Activated CD8-positive, alpha-beta memory T cell treated with anti-CD3 and anti-CD28 coated beads for 1 hour (primary cell): Measurements from ENCODE around the gene FRMPD4.

Source experiments
- DNase-seq, 2 donors: peaks; one replicate each; pipeline ENCODE4 v3.0.0-alpha.2; 2020; ENCODE audit warnings: low read depth in 1 of 2; ENCODE audit errors: extremely low read depth in 1 of 2

The FRMPD4 gene

GRCh38 chrX:12423346-12423745 lies 285.1 kb downstream of the FRMPD4 start:
- DNase-seq: no peak

GRCh38 chrX:12425496-12425895 lies 287.2 kb downstream of the FRMPD4 start:
- DNase-seq: no peak

GRCh38 chrX:12426420-12426819 lies 288.1 kb downstream of the FRMPD4 start:
- no peak for DNase-seq

- no peak for DNase-seq
These were observed 296.2 kb downstream of the FRMPD4 start for GRCh38 chrX:12434493-12434892.

GRCh38 chrX:12439416-12439815 lies 301.1 kb downstream of the FRMPD4 start:
- DNase-seq: no peak

GRCh38 chrX:12440246-12440645 lies 302.0 kb downstream of the FRMPD4 start:
- DNase-seq: no peak

- no peak for DNase-seq
These were observed 303.3 kb downstream of the FRMPD4 start for GRCh38 chrX:12441381-12442128.

GRCh38 chrX:12443534-12444098 lies 305.3 kb downstream of the FRMPD4 start:
- DNase-seq: no peak

- DNase-seq: no peak
These were observed 308.2 kb downstream of the FRMPD4 start for GRCh38 chrX:12446342-12447075.

GRCh38 chrX:12447448-12448064 lies 309.3 kb downstream of the FRMPD4 start:
- DNase-seq: no peak

- no peak for DNase-seq
These were observed 314.0 kb downstream of the FRMPD4 start for GRCh38 chrX:12452268-12452667.

- no peak for DNase-seq
These were observed 322.7 kb downstream of the FRMPD4 start for GRCh38 chrX:12460929-12461328.

GRCh38 chrX:12463052-12463451 lies 324.8 kb downstream of the FRMPD4 start:
- no peak for DNase-seq

GRCh38 chrX:12463873-12464272 lies 325.6 kb downstream of the FRMPD4 start:
- DNase-seq: no peak

GRCh38 chrX:12467321-12467720 lies 329.0 kb downstream of the FRMPD4 start:
- no peak for DNase-seq

GRCh38 chrX:12469296-12469695 lies 331.0 kb downstream of the FRMPD4 start:
- no peak for DNase-seq

- DNase-seq: no peak
These were observed 332.8 kb downstream of the FRMPD4 start for GRCh38 chrX:12471061-12471460.

GRCh38 chrX:12480956-12481355 lies 342.7 kb downstream of the FRMPD4 start:
- DNase-seq: no peak

GRCh38 chrX:12488220-12488619 lies 349.9 kb downstream of the FRMPD4 start:
- DNase-seq: no peak

GRCh38 chrX:12488771-12489170 lies 350.5 kb downstream of the FRMPD4 start:
- no peak for DNase-seq

- DNase-seq: no peak
These were observed 351.1 kb downstream of the FRMPD4 start for GRCh38 chrX:12489341-12489740.
